Stimulated activated effector memory CD8-positive, alpha-beta T cell treated with anti-CD3 and anti-CD28 coated beads, Interleukin-12 subunit alpha, Interleukin-12 subunit beta, amount 100 ng/mL, for 72 hours (primary cell): Measurements from ENCODE around the gene WFIKKN2.

Experiments used
- ATAC-seq: fragments of 150-1000 bp; cut with Tn5 transposase; 2 replicates; pipeline ENCODE4 v1.10.0; 2021
- DNase-seq, 2 donors: peaks; one replicate each; pipeline ENCODE4 v3.0.0; 2021 to 2022; ENCODE audit warnings: low spot score in 2 of 2
- H3K27ac Mint-ChIP-seq: one replicate; pipeline ENCODE4 v1.8.0; 2022; ENCODE audit warnings: mild to moderate bottlenecking, mixed read lengths
- H3K36me3 Mint-ChIP-seq: one replicate; pipeline ENCODE4 v1.8.0; 2022; ENCODE audit warnings: mild to moderate bottlenecking, mixed read lengths
- H3K4me1 Mint-ChIP-seq: one replicate; pipeline ENCODE4 v1.8.0; 2022; ENCODE audit warnings: mixed read lengths
- H3K4me3 Mint-ChIP-seq: one replicate; pipeline ENCODE4 v1.8.0; 2022; ENCODE audit warnings: mild to moderate bottlenecking, mixed read lengths
- H3K9me3 Mint-ChIP-seq: one replicate; pipeline ENCODE4 v1.8.0; 2022; ENCODE audit warnings: mixed read lengths

WFIKKN2 gene

DNA sequence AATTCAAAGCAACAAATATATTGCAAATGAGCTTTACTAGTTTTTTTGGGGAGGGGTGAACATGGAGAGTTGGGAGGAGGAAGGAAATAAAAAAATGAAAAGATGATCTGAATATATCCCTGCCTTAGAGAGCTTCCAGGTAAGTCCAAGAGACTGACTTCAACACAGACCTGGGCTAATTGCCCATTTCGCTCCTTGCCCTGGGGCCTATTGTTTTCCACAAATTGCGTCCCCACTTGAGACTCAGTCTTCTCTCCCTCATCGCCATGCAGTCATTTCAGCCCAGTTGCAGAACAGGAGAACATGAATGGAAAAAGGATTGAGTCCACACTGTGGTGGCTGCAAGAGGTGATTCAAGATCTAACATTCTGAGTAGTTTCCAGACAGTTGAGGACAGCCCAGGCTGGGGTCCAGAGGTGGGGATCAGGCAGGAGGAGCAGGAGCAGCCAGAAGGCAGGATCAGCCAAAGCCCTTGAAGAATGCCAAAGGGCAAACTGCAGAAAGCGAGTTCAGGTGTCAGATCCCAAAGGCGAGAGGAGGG is 52.4 kb downstream of the WFIKKN2 start:
- Mint-ChIP-seq H3K9me3 (no peaks in the 10 kb centered on the region), H3K4me3 (no peak overlapping the region), H3K4me1 (peaks cover 33% of the 10 kb centered on the region), H3K27ac (peak overlapping the region; percentile 4), H3K36me3 (no peaks in the 10 kb centered on the region)
- no peak for ATAC-seq
- DNase-seq, result no peak

DNA sequence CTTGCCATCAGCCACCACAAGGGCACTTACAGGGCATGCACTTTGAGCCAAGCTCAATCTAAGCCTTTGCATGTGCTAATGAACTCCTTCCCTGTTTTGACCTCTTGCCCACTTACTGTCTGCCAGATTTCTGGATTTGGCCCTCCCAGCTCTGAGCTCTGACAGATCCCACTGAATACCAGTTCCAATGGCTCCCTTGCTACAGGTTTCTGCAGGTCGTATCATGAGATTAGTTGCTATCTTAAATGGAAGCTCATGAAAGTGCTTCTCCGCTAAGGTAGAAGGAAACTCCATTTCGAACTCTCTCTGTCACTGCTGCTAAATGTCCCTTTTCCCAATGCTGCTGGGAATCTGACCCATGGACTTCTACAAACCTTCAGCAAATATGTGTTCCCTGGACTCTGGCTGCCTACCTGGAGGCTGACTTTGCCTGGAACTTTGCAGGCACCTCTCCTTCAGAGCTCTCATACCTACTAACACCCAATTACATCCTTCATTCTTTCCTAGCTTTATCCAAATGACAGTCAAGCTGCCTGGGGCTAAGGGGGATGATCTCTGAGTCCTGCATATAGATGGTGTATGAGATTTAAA is 54.2 kb downstream of the WFIKKN2 start:
- Mint-ChIP-seq H3K9me3 (no peaks in the 10 kb centered on the region), H3K36me3 (no peaks in the 10 kb centered on the region), H3K4me1 (peaks cover 19% of the 10 kb centered on the region), H3K4me3 (no peak overlapping the region), H3K27ac (no peak overlapping the region)
- DNase-seq (no peak), ATAC-seq (no peak)

DNA sequence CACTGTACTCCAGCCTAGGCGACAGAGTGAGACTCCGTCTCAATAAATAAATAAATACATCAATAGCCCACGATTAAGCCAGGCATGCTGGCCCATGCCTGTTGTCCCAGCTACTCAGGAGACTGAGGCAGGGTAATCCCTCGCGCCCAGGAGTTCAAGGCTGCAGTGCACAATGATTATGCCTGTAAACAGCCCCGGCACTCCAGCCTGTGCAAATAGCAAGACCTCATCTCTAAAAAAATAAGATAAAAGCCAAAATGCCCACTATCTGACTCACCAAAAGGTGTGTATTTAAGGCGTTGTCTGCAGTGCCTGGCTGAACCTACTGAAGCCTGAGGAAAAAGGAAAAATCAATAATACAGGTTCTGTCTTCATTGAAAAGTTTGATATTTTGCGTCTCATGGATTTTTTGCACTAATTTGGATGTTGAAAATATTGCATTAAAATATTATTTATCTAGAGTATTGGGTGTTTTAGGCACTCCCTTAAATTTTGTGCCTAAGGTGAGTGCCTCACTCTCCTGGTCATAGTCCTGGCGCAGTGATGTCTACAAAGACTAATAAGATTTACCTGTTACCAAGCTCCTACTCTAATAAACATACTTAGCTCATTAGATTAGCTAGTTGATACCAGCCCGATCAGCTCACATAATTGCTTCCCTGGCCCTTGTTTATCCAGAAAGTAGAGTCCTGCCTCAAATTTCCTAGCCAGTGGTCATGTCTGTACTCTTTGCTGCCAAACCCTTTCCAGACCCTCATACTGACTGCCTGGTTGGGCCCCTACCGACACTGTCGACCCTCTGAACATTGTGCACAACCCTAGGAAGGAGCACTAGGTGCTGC is 55.5 kb downstream of the WFIKKN2 start:
- H3K4me3 Mint-ChIP-seq, result no peak overlapping the region
- H3K36me3 Mint-ChIP-seq, result no peaks in the 10 kb centered on the region
- ATAC-seq, result no peak
- H3K27ac Mint-ChIP-seq, result no peak overlapping the region
- no peak for DNase-seq
- H3K9me3 Mint-ChIP-seq, result no peaks in the 10 kb centered on the region
- peaks cover 19% of the 10 kb centered on the region for H3K4me1 Mint-ChIP-seq

DNA sequence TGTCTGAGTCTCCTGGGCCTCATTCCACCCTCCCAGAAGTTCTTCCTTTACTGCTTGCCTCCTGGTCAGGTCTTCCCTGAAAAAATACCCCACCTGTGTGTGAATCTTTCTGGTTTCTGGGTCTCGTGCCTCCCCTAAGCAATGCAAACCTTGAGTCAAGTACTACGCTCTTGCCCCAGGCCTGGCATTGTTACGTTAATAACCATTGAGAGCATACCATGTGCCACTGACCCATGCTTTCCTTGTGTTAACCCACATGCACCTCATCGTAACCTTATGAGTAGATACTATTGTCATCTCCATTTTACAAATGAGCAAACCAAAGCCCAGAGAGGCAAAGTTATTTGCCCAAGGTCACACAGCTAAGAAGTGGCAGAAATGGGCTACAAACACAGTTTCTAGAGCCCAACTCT is 56.2 kb downstream of the WFIKKN2 start:
- DNase-seq (no peak), ATAC-seq (no peak)
- Mint-ChIP-seq H3K36me3 (no peaks in the 10 kb centered on the region), H3K27ac (no peak overlapping the region), H3K4me1 (peaks cover 15% of the 10 kb centered on the region), H3K4me3 (no peak overlapping the region), H3K9me3 (no peaks in the 10 kb centered on the region)
